GM12801 (cell line): Measurements from ENCODE around the gene NCK2.

ENCODE experiments used
- TF ChIP-seq, protein P1 (sequence below): IDR thresholded peaks from one replicate; pipeline ENCODE4 v1.5.1; 2011; ENCODE audit warnings: control low read depth; ENCODE audit not compliant: insufficient read length; ENCODE audit errors: extremely low read depth

Gene NCK2

DNA sequence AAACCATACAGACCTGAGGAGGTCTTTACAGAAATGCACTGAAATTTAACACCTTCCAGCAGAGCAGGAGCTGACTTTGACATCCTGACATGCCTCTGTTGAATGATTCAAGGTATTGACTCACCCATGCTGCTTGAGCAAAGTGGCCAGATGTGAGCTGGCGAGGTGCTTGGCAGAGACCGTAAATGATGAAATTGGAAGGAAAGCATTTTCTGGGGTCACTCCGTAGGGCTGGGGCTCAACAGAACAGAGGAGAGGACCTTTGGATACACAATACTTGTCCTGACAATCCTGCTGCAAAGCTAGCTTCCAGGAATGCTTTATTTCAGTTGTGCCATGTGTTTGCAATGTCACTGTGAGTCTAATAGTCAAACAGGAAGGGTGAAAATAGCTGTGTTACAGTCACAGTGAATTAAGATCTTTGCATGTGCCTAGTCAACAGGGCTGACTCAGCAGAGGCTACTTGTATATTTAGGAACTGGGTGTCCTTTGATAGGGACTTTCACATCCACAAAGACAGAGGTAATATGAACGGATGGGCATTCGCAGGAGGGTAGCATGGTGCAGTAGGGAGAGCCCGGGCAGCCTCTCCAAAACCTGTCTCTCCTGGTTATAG is 31.6 kb upstream of the NCK2 start:
- TF ChIP-seq, protein P1, sequence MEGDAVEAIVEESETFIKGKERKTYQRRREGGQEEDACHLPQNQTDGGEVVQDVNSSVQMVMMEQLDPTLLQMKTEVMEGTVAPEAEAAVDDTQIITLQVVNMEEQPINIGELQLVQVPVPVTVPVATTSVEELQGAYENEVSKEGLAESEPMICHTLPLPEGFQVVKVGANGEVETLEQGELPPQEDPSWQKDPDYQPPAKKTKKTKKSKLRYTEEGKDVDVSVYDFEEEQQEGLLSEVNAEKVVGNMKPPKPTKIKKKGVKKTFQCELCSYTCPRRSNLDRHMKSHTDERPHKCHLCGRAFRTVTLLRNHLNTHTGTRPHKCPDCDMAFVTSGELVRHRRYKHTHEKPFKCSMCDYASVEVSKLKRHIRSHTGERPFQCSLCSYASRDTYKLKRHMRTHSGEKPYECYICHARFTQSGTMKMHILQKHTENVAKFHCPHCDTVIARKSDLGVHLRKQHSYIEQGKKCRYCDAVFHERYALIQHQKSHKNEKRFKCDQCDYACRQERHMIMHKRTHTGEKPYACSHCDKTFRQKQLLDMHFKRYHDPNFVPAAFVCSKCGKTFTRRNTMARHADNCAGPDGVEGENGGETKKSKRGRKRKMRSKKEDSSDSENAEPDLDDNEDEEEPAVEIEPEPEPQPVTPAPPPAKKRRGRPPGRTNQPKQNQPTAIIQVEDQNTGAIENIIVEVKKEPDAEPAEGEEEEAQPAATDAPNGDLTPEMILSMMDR: no peak

GRCh38 chr2:105714141-105714540 is 30.6 kb upstream of the NCK2 start:
- TF ChIP-seq, protein P1: no peak

DNA sequence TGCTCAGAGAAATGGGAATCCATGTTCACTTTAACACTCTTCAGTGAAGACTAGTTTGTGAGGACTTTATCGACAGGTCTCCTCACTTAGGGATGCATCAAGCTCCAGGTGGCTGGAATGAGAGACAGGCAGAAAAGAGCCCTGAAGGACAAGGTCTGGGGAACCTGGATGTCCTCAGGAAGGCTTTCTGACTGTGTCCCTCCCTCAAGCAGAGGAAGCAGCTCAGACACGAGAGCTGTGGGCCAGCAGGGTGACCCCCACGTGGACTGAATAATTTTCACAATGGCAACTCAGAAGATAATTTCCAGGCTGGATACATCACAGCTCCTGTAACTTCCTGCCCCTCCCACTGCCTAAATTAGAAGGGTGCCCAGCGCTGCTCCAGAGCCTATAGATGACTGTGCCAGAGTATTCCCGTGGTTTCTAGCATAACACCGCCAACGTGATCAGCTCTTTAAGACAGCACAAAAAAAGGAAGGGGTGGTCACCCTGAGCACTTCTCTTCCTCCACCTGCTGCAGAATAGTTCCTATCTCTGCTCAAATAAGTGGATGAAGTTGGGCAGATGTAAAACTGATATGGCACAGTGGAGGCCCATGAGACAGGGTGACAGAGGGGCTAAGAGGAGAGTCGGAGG is 25.7 kb upstream of the NCK2 start:
- TF ChIP-seq, protein P1: no peak

DNA sequence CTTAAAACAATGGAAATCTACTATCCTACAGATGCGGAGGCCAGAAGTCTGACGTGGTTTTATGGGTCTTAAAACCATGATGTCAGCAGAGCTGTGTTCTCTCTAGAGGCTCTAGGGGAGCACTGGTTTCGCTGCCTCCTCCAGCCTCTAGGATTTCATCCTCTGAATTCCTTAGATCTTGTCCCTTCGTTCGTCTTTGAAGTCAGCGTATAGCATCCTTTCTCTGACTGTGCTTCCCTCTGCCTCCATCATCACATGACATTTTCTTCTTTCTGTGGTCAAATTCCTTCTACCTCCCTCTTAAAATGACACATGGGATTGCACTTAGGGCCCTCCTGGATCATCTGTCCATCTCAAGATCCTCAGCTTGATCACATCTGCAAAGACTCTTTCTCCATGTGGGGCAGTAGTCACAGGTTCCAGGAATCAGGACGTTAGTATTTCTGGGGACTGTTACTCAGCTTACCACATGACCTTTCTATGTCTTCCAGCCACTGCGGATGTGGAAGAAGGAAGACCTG is 22.7 kb upstream of the NCK2 start:
- TF ChIP-seq, protein P1: no peak

GRCh38 chr2:105722726-105723297 is 21.9 kb upstream of the NCK2 start:
- TF ChIP-seq, protein P1: no peak

DNA sequence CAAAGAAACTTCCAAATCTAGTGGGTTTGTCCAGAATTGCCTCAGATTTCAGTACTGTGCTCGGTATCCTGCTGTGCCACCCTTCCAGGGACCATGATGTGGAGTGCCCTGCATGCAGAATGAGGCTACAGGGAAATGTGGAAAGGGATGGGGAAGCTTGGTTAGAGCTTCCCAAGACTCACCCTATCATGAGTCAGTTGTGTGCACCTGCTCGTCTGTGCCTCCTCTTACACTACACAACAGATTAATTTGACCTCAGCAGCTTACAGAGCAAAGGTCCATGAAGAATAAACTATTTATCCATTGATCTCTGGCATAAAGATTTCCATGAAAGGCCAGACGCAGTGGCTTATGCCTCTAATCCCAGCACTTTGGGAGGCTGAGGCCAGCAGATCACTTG is 21.3 kb upstream of the NCK2 start:
- TF ChIP-seq, protein P1: no peak

DNA sequence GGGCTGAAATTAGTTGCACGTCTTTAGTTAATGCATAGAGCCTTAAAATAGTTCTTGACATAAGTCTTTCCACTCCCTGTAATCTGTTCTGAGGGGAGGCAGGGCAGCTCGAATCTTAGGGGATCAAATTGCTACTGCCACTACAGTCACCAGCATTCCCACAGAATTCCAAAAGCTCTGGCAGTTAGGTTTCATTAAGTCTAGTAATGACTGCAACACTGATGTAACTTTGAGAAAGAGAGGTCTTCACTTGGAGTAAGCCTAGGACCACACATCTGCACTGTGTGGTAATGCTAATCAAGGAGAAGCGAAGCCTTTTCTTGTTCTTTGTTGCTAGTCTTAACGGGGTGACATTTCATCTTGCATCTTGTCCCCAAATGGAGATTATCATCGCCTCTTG is 19.3 kb upstream of the NCK2 start:
- TF ChIP-seq, protein P1: no peak
